NCI-H1694 treated with DMSO at 0.1 percent for 48 hours (cell line): ENCODE data around the gene AOAH.
"Not testable (repeated sequence)": the region's sequence is repeated elsewhere in the genome, so short reads cannot be mapped to it uniquely, and the experiment has no call there.

Experiments
- DNase-seq: peaks from one replicate; lab custom pipeline; 2025; lab: John Stamatoyannopoulos, UW

AOAH gene

DNA sequence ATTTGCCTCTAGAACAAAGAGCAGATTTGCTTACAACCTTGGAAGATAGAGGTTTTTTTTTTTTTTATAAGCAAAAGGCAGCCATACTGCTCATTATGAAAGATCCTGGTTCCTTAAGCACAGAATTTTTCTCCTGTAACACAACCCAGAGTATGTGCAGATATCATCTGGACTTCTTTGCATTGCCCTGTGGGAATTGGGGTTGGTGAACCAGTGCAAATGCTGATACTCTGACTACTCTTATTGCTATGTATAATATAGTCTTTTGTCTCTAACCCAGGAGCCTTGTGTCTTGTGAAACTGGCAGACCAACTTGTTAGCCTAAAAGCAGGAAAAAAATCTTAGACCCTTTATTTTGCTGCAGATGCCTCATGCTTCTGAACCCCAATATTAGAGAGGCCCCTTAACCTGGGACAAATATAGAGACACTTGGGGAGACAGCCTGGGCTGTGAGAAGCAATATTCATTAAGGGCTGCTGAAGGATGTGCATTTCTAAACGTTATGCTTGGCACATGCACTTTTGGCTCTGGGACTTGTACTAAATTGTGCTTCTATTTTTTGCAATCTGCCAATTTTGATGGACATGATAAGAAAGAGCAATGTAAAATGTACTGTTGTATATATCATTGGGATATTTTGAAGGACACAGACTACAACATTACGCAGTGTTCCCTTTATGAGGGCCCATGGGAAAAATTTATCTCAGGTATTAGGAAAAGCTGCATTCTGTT is 255.8 kb downstream of the AOAH start:
- DNase-seq, result no peak

GRCh38 chr7:36466001-36466400 is 258.3 kb downstream of the AOAH start:
- not testable (repeated sequence) for DNase-seq

GRCh38 chr7:36464271-36464670 is 260.0 kb downstream of the AOAH start:
- no peak for DNase-seq
